DOHH2 (cell line): Measurements from ENCODE around the gene ISOC2.

ENCODE experiments used
- H3F3A ChIP-seq: fragments of 200-600 bp; sonication (generic), shearing (Covaris generic); 2 replicates; pipeline ENCODE4 v1.6.0; 2016; ENCODE audit warnings: antibody characterized with exemption, mild to moderate bottlenecking; ENCODE audit not compliant: control insufficient read depth, insufficient read depth
- H3K27ac ChIP-seq: fragments of 200-600 bp; sonication (generic); 2 replicates; pipeline ENCODE4 v1.5.1; 2014; ENCODE audit warnings: low read depth, mild to moderate bottlenecking, low read length, moderate library complexity
- H3K27me3 ChIP-seq: fragments of 200-600 bp; sonication (generic); 2 replicates; pipeline ENCODE4 v1.6.1; 2014; ENCODE audit warnings: mild to moderate bottlenecking, low read length, mixed read lengths; ENCODE audit not compliant: control insufficient read depth
- H3K36me3 ChIP-seq: fragments of 200-600 bp; sonication (generic); 2 replicates; pipeline ENCODE4 v1.6.1; 2014; ENCODE audit warnings: mild to moderate bottlenecking, low read length, moderate library complexity, mixed read lengths; ENCODE audit not compliant: control insufficient read depth
- H3K4me1 ChIP-seq: fragments of 200-600 bp; sonication (generic); 2 replicates; pipeline ENCODE4 v1.6.1; 2014; ENCODE audit warnings: mild to moderate bottlenecking, low read length, mixed read lengths; ENCODE audit not compliant: control insufficient read depth
- H3K4me2 ChIP-seq: fragments of 200-600 bp; sonication (generic); 2 replicates; pipeline ENCODE4 v1.6.0; 2014; ENCODE audit warnings: mild to moderate bottlenecking, low read length, moderate library complexity
- H3K4me3 ChIP-seq: fragments of 200-600 bp; sonication (generic); 2 replicates; pipeline ENCODE4 v1.5.1; 2014; ENCODE audit warnings: mild to moderate bottlenecking, low read length, mixed read lengths
- H3K79me2 ChIP-seq: fragments of 200-600 bp; sonication (generic); 2 replicates; pipeline ENCODE4 v1.6.1; 2014; ENCODE audit warnings: mild to moderate bottlenecking, low read length, mixed read lengths; ENCODE audit not compliant: control insufficient read depth
- H3K9me2 ChIP-seq: fragments of 200-600 bp; sonication (generic); replicated peaks from 2 replicates; pipeline ENCODE4 v1.6.1; 2014; ENCODE audit warnings: mild to moderate bottlenecking, low read length, mixed read lengths; ENCODE audit not compliant: control insufficient read depth
- H3K9me3 ChIP-seq: fragments of 200-600 bp; sonication (generic); 2 replicates; pipeline ENCODE4 v1.6.1; 2014; ENCODE audit warnings: antibody characterized with exemption, low read length, mixed read lengths; ENCODE audit not compliant: control insufficient read depth, insufficient read depth
- H4K20me1 ChIP-seq: fragments of 200-600 bp; sonication (generic); 2 replicates; pipeline ENCODE4 v1.6.0; 2014; ENCODE audit warnings: low read depth, mild to moderate bottlenecking, antibody characterized with exemption, low read length, moderate library complexity; ENCODE audit not compliant: control insufficient read depth, insufficient read depth
- CTCF ChIP-seq: fragments of 200-600 bp; sonication (generic); IDR thresholded peaks from one replicate; pipeline ENCODE4 v1.5.1; 2014; ENCODE audit warnings: antibody characterized with exemption, mild to moderate bottlenecking, low read depth, low read length; ENCODE audit not compliant: poor library complexity, severe bottlenecking
- EZH2phosphoT487 ChIP-seq: fragments of 200-600 bp; sonication (generic); IDR thresholded peaks from 2 replicates; pipeline ENCODE4 v1.6.1; 2017; ENCODE audit warnings: borderline replicate concordance, mild to moderate bottlenecking, antibody characterized with exemption, low read length, moderate library complexity, mixed read lengths

Gene ISOC2

GRCh38 chr19:55479045-55479444, 17.6 kb upstream of the ISOC2 start:
- Histone ChIP-seq H3K36me3 (peaks cover 5% of the 10 kb centered on the region), H3K4me3 (no peak overlapping the region), H3K79me2 (peaks cover 24% of the 10 kb centered on the region), H3K9me2 (no peaks in the 10 kb centered on the region), H4K20me1 (no peaks in the 10 kb centered on the region), H3F3A (no peaks in the 10 kb centered on the region), H3K9me3 (no peaks in the 10 kb centered on the region), H3K27ac (no peak overlapping the region), H3K27me3 (no peaks in the 10 kb centered on the region), H3K4me1 (peaks cover 28% of the 10 kb centered on the region), H3K4me2 (no peak overlapping the region)
- TF ChIP-seq CTCF (no peak), EZH2phosphoT487 (no peak)

- Histone ChIP-seq H3F3A (no peaks in the 10 kb centered on the region), H4K20me1 (no peaks in the 10 kb centered on the region), H3K4me3 (no peak overlapping the region; the same call in 1 of the 2 replicates), H3K27ac (no peak overlapping the region), H3K36me3 (peaks cover under 1% of the 10 kb centered on the region), H3K9me2 (no peaks in the 10 kb centered on the region), H3K79me2 (peaks cover 24% of the 10 kb centered on the region), H3K27me3 (no peaks in the 10 kb centered on the region), H3K9me3 (no peaks in the 10 kb centered on the region), H3K4me2 (peak overlapping the region; percentile 73; the same call in 1 of the 2 replicates), H3K4me1 (peaks cover 24% of the 10 kb centered on the region)
- no peak for TF ChIP-seq CTCF
- TF ChIP-seq EZH2phosphoT487 = no peak
Measured at GRCh38 chr19:55478364-55478763, 16.9 kb upstream of the ISOC2 start.

GRCh38 chr19:55477905-55478304, 16.5 kb upstream of the ISOC2 start:
- Histone ChIP-seq H3K9me2 (no peaks in the 10 kb centered on the region), H3K79me2 (peaks cover 24% of the 10 kb centered on the region), H3K9me3 (no peaks in the 10 kb centered on the region), H3F3A (no peaks in the 10 kb centered on the region), H3K4me2 (peak overlapping the region; percentile 73), H3K4me3 (peak overlapping the region; percentile 95), H4K20me1 (no peaks in the 10 kb centered on the region), H3K27ac (no peak overlapping the region), H3K36me3 (no peaks in the 10 kb centered on the region), H3K27me3 (no peaks in the 10 kb centered on the region), H3K4me1 (peaks cover 24% of the 10 kb centered on the region)
- TF ChIP-seq EZH2phosphoT487 (no peak), CTCF (no peak)
